K562 (cell line): ENCODE results near the gene GLRX5. TPM values are rescaled to one million over a fixed set of nuclear protein-coding genes. Genes with fewer than 3 reads are reported as not detected.

Experiments
- BRCA1 ChIP-seq, 2 experiments: fragments of 450-650 bp in 1 of 2; sonication (generic) in 1 of 2; formaldehyde crosslinking in 1 of 2; IDR thresholded peaks; 2 replicates each; pipeline versions ENCODE4 v1.5.0 to v1.6.1; 2017 to 2020; ENCODE audit warnings: mild to moderate bottlenecking in 1 of 2, missing genetic modification reagents in 1 of 2
- CHD4 ChIP-seq: fragments of 200-600 bp; sonication (generic); IDR thresholded peaks from 3 replicates; pipeline ENCODE4 v1.6.1; 2012; ENCODE audit warnings: low read depth, mild to moderate bottlenecking, mixed read lengths, low read length, inconsistent platforms; ENCODE audit not compliant: insufficient read depth, insufficient replicate concordance, poor library complexity, severe bottlenecking
- EWSR1 ChIP-seq: fragments of 450-650 bp; IDR thresholded peaks from 2 replicates; pipeline ENCODE4 v1.6.1; 2018; ENCODE audit warnings: borderline replicate concordance, mild to moderate bottlenecking, low read depth, moderate library complexity; ENCODE audit not compliant: partially characterized antibody
- GTF2A2 ChIP-seq: IDR thresholded peaks from 2 replicates; pipeline ENCODE4 v1.6.1; 2016; ENCODE audit warnings: mild to moderate bottlenecking, missing genetic modification characterization, missing compliant biosample characterization
- GTF2E2 ChIP-seq: fragments of 200-800 bp; sonication (Bioruptor generic); IDR thresholded peaks from 2 replicates; pipeline ENCODE4 v1.6.1; 2016; ENCODE audit warnings: missing genetic modification characterization, missing compliant biosample characterization
- HOXB6 ChIP-seq: fragments of 250-450 bp; sonication (Bioruptor Pico); IDR thresholded peaks from 2 replicates; pipeline ENCODE4 v1.5.1; 2022; ENCODE audit warnings: mild to moderate bottlenecking, borderline replicate concordance
- MIER1 ChIP-seq: fragments of 450-650 bp; IDR thresholded peaks from 2 replicates; pipeline ENCODE4 v1.6.1; 2016; ENCODE audit warnings: antibody characterized with exemption, mild to moderate bottlenecking, low read depth
- NCOA2 ChIP-seq, 2 experiments: fragments of 450-650 bp; IDR thresholded peaks; 2 replicates each; pipeline ENCODE4 v1.6.1; 2018; ENCODE audit warnings: mild to moderate bottlenecking in 2 of 2, moderate library complexity in 1 of 2; ENCODE audit not compliant: partially characterized antibody in 2 of 2
- POLR2H ChIP-seq: IDR thresholded peaks from 2 replicates; pipeline ENCODE4 v1.6.1; 2016; ENCODE audit warnings: missing genetic modification characterization, low read depth, mild to moderate bottlenecking, control low read depth, missing compliant biosample characterization, moderate library complexity
- RB1 ChIP-seq: fragments of 450-650 bp; IDR thresholded peaks from 2 replicates; pipeline ENCODE4 v1.6.1; 2017; ENCODE audit warnings: low read depth, mild to moderate bottlenecking
- SP1 ChIP-seq: sonication (generic); formaldehyde crosslinking; IDR thresholded peaks from 2 replicates; pipeline ENCODE4 v1.8.1; 2022; ENCODE audit warnings: mild to moderate bottlenecking, missing genetic modification reagents
- TAF1 ChIP-seq: IDR thresholded peaks from 2 replicates; pipeline ENCODE4 v1.6.1; 2011; ENCODE audit warnings: mild to moderate bottlenecking, low read length, moderate library complexity; ENCODE audit not compliant: insufficient read depth, control insufficient read depth, severe bottlenecking; ENCODE audit errors: extremely low read depth
- TBL1XR1 ChIP-seq, 2 experiments: IDR thresholded peaks; 2 replicates each; pipeline ENCODE4 v1.6.1; 2012; ENCODE audit warnings: improper control_type of control experiment in 2 of 2, low read length in 2 of 2, mild to moderate bottlenecking in 1 of 2
- ZNF445 ChIP-seq: fragments of 250-450 bp; sonication (Bioruptor Pico); IDR thresholded peaks from 2 replicates; pipeline ENCODE4 v1.4.0; 2020; ENCODE audit warnings: low read depth, mild to moderate bottlenecking, moderate library complexity
- polyA plus RNA-seq, 8 experiments: library from polyadenylated mRNA; depleted of rRNA in 4 of 8; stranded (reverse) in 5 of 8; unstranded in 3 of 8; fragments of >200 nt; fragmentation: Nextera tagmentation in 2 of 8; fragmentation: Illumina TruSeq in 1 of 8; extraction: Ambion mirVana in 2 of 8; extraction: Trizol in 1 of 8; gene quantifications; 2 replicates each; pipeline versions ENCODE4 v1.2.1 to v1.2.3, GENCODE V29; 2011 to 2014; ENCODE audit warnings: inconsistent platforms in 1 of 8, missing spikeins in 1 of 8
- total RNA-seq, 7 experiments: library from RNA; depleted of rRNA in 6 of 7; stranded (reverse); fragments of >200 nt in 6 of 7; fragmentation: Illumina TruSeq in 2 of 7; extraction: Trizol in 2 of 7; gene quantifications; 2 replicates each; pipeline versions ENCODE4 v1.2.1 to v1.2.3, GENCODE V29; 2011 to 2021; ENCODE audit warnings: low replicate concordance in 1 of 7
- TF ChIP-seq, protein P1 (sequence below): sonication (generic); formaldehyde crosslinking; IDR thresholded peaks from 2 replicates; pipeline ENCODE4 v1.8.1; 2023; ENCODE audit warnings: mild to moderate bottlenecking, missing genetic modification reagents, moderate library complexity
- TF ChIP-seq, protein P2 (sequence below): fragments of 250-450 bp; sonication (Bioruptor Pico); IDR thresholded peaks from 2 replicates; pipeline ENCODE4 v1.8.0; 2021; ENCODE audit warnings: borderline replicate concordance, mild to moderate bottlenecking, moderate library complexity; ENCODE audit not compliant: poor library complexity, severe bottlenecking
- TF ChIP-seq, protein P3 (sequence below): fragments of 450-650 bp; IDR thresholded peaks from 2 replicates; pipeline ENCODE4 v1.6.1; 2016; ENCODE audit warnings: borderline replicate concordance
- TF ChIP-seq, protein P4 (sequence below): fragments of 150-350 bp; IDR thresholded peaks from 2 replicates; pipeline ENCODE4 v1.6.1; 2014; ENCODE audit warnings: low read depth, mild to moderate bottlenecking, low read length, borderline replicate concordance

The GLRX5 gene
- total and polyA plus RNA-seq, 9 of the 15 experiments (the other 6 are each of a cell fraction or from before 2014, with no cell fraction given) = 16.7 to 96.8 (median 66.8) TPM

DNA sequence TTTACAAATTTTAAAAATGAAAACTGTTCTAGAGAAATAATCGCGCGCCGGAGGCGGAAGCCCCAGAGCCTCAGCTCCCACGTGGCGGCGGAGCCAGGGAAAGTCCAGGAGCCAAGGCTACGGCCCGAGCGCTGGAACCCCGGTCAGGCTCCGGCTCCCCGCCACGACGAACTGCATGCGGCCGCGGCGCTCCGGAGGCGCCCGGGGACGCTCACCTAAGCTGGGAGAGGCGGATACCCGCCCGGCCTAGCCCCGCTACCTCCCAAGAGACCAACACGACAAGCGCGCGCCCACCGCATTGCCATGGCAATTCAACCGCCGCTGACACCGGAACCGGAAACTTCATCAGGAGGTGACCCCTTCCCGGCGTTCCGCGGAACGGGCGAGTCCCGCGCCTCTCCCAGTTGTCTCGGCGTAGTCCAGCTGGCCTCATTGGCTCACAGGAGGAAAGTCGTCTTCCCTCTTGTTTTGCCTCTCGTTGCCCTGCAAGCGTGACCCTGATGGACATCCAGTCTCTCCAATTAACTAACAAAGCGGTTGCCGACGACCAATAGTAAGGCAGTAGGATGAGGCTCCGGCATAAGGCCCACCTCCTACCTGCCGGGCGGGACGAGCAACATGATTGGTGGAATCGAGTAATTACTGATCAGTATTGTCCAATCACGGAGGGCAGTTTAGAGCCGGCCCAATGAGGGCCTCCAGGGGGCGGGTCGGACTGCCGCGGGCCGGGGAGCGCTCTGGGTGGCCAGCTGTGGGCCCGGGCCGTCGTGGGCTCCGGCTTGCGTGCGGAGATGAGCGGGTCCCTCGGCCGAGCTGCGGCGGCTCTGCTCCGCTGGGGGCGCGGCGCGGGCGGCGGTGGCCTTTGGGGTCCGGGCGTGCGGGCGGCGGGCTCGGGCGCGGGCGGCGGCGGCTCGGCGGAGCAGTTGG lies at the start of gene GLRX5 (continued):
- TF ChIP-seq TBL1XR1 (IDR thresholded peaks at IDR 0.05; ENCODE audit: low read length in 2 of 2) (no peak), EWSR1 (no peak), ZNF445 (CRISPR knock-in tag) (no peak), BRCA1 (IDR thresholded peaks at IDR 0.05) (no peak), BRCA1 (CRISPR knock-in tag; IDR thresholded peaks at IDR 0.05) (no peak), HOXB6 (no peak), RB1 (0 out of 2 replicates have a peak, but pooled peaks have one; percentile 54), POLR2H (tag) (peak; percentile 45; the same call in 1 of the 2 replicates), TAF1 (peak; percentile 54), MIER1 (no peak), GTF2A2 (tag) (no peak), NCOA2 (IDR thresholded peaks at IDR 0.05; ENCODE audit: partially characterized antibody in 2 of 2) (no peak), GTF2E2 (tag) (no peak), SP1 (CRISPR knock-in tag) (peak; percentile 78), CHD4 (no peak)
- TF ChIP-seq, protein P1, sequence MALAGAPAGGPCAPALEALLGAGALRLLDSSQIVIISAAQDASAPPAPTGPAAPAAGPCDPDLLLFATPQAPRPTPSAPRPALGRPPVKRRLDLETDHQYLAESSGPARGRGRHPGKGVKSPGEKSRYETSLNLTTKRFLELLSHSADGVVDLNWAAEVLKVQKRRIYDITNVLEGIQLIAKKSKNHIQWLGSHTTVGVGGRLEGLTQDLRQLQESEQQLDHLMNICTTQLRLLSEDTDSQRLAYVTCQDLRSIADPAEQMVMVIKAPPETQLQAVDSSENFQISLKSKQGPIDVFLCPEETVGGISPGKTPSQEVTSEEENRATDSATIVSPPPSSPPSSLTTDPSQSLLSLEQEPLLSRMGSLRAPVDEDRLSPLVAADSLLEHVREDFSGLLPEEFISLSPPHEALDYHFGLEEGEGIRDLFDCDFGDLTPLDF (CRISPR knock-in tag) = no peak
- TF ChIP-seq, protein P2, sequence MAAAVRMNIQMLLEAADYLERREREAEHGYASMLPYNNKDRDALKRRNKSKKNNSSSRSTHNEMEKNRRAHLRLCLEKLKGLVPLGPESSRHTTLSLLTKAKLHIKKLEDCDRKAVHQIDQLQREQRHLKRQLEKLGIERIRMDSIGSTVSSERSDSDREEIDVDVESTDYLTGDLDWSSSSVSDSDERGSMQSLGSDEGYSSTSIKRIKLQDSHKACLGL (CRISPR knock-in tag) = peak; percentile 77
- TF ChIP-seq, protein P3, sequence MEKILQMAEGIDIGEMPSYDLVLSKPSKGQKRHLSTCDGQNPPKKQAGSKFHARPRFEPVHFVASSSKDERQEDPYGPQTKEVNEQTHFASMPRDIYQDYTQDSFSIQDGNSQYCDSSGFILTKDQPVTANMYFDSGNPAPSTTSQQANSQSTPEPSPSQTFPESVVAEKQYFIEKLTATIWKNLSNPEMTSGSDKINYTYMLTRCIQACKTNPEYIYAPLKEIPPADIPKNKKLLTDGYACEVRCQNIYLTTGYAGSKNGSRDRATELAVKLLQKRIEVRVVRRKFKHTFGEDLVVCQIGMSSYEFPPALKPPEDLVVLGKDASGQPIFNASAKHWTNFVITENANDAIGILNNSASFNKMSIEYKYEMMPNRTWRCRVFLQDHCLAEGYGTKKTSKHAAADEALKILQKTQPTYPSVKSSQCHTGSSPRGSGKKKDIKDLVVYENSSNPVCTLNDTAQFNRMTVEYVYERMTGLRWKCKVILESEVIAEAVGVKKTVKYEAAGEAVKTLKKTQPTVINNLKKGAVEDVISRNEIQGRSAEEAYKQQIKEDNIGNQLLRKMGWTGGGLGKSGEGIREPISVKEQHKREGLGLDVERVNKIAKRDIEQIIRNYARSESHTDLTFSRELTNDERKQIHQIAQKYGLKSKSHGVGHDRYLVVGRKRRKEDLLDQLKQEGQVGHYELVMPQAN = peak; percentile 97
- TF ChIP-seq, protein P4, sequence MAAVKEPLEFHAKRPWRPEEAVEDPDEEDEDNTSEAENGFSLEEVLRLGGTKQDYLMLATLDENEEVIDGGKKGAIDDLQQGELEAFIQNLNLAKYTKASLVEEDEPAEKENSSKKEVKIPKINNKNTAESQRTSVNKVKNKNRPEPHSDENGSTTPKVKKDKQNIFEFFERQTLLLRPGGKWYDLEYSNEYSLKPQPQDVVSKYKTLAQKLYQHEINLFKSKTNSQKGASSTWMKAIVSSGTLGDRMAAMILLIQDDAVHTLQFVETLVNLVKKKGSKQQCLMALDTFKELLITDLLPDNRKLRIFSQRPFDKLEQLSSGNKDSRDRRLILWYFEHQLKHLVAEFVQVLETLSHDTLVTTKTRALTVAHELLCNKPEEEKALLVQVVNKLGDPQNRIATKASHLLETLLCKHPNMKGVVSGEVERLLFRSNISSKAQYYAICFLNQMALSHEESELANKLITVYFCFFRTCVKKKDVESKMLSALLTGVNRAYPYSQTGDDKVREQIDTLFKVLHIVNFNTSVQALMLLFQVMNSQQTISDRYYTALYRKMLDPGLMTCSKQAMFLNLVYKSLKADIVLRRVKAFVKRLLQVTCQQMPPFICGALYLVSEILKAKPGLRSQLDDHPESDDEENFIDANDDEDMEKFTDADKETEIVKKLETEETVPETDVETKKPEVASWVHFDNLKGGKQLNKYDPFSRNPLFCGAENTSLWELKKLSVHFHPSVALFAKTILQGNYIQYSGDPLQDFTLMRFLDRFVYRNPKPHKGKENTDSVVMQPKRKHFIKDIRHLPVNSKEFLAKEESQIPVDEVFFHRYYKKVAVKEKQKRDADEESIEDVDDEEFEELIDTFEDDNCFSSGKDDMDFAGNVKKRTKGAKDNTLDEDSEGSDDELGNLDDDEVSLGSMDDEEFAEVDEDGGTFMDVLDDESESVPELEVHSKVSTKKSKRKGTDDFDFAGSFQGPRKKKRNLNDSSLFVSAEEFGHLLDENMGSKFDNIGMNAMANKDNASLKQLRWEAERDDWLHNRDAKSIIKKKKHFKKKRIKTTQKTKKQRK = peak; percentile 94
